IPS DF 4.7 (cell line): Measurements from ENCODE around the gene ZBED2.
"Not testable (repeated sequence)": the region's sequence is repeated elsewhere in the genome, so short reads cannot be mapped to it uniquely, and the experiment has no call there.

ENCODE experiments used
- DNase-seq: peaks from one replicate; pipeline ENCODE4 v3.0.0-alpha.2; 2013; ENCODE audit warnings: low spot score; ENCODE audit errors: extremely low read depth

ZBED2 gene

GRCh38 chr3:111577113-111577512, 18.0 kb downstream of the ZBED2 start:
- no peak for DNase-seq

- DNase-seq: no peak
Measured at GRCh38 chr3:111571907-111572460, 23.2 kb downstream of the ZBED2 start.

GRCh38 chr3:111571282-111571681, 23.9 kb downstream of the ZBED2 start:
- no peak for DNase-seq

- no peak for DNase-seq
Measured at GRCh38 chr3:111570404-111571030, 24.6 kb downstream of the ZBED2 start.

DNA sequence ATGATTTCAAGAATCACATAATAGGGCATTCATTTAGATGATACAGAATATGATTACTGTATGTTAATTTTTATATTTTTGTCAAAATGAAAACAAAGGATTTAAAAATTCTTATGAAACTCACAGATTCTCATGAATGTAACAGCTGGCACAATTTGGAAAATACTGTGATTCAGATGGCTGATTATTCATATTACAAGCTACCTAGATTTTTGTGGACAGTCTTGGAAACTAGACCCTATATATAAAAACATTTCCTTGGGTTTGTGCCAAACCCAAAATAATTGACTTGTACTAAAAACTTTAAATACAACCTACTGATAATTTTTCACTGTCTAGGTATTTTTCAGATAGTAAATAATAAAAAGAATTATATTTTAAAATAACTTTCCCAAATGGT, 26.2 kb downstream of the ZBED2 start:
- no peak for DNase-seq

DNA sequence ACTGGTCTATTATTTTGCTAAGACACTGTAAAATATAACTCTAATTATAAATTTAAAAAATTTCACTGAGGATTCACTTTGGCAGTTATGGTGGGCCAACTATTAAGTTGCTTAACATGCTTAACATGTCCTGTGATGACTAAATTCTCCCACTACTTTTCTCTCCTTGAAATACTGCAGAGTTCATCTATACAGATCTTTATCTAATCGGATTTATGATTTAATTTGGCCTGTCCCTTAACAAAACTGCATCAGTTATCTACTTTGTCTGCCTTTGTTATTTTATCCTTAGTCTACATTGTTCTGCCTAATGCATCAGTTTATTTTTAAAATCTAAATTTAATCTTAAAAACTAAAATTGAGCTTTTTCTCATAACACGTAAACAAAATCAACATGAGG, 26.8 kb downstream of the ZBED2 start:
- no peak for DNase-seq

DNA sequence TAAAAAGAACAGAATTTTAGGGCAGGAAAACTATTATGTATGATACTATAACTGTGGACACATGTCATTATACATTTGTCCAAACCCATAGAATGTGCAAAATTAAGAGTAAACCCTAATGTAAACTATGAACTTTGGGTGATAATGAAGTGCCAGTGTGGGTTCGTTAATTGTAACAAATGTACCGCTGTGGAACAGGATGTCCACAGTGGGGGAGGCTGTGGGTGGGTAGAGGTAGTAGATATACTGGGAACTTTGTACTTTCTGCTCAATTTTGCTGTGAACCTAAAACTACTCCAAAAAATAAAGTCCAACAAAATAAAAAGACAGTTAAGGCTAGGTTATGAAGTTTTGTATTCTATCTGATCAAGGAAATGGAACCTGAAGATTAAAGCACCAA, 28.3 kb downstream of the ZBED2 start:
- no peak for DNase-seq

- DNase-seq: not testable (repeated sequence)
Measured at GRCh38 chr3:111561902-111562301, 33.2 kb downstream of the ZBED2 start.

DNA sequence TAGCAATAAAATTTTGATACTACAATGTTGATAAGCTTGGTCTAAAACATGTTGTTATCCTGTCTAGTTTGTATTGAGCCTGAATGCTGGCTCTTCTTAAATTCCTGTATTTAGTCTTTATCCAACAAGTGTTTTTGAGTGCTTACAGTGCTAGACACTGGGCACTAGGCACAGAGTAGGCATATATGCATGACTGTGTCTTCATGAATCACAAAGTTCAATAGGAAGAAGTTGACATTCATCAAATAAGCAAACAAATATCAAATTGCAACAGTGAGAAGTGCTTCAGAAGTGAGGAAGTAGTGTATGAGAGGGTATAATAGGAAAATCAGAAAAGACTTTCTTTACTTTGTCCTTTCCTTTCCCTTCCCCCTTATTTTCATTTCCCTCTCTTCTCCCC, 46.4 kb downstream of the ZBED2 start:
- DNase-seq: no peak

- no peak for DNase-seq
Measured at GRCh38 chr3:111548092-111548491, 47.1 kb downstream of the ZBED2 start.

DNA sequence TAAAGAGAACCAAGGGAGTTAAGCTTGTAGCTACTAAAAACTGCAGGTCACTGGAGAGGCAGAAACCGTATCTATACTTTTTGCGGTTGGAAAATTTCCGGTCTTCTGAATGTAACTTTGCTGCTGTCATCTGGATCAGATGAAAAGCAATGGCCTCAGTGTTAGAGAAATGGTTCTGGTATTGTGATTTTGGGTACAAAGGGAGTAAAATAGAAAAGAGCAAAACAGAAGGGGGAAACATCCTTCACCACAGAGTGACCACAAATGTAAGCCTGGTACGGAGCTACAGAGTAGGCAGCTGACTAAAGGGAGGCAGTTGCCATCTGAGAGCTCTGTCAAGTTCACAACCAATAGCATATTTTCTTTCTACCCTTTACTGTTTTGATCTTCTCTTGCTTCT, 47.5 kb downstream of the ZBED2 start:
- DNase-seq: no peak

GRCh38 chr3:111545349-111545748, 49.8 kb downstream of the ZBED2 start:
- no peak for DNase-seq
